PC-3 (cell line): ENCODE measurements around the gene FCRL5.

Experiments
- EZH2 ChIP-seq: fragments of 300-600 bp; sonication (generic); IDR thresholded peaks from one replicate; pipeline ENCODE4 v1.6.1; 2017; ENCODE audit warnings: antibody characterized with exemption, mild to moderate bottlenecking, low read length; ENCODE audit not compliant: unreplicated experiment
- EZH2phosphoT487 ChIP-seq: fragments of 300-600 bp; sonication (generic); IDR thresholded peaks from 2 replicates; pipeline ENCODE4 v1.6.1; 2018; ENCODE audit warnings: mild to moderate bottlenecking, antibody characterized with exemption, low read length, borderline replicate concordance
- TF ChIP-seq, protein P1 (sequence below): fragments of 300-600 bp; sonication (generic); conservative IDR thresholded peaks from 2 replicates; pipeline ENCODE4 v1.5.1; 2017; ENCODE audit warnings: antibody characterized with exemption, low read depth, mild to moderate bottlenecking, low read length

GRCh38 chr1:157469752-157470675 is 82.3 kb downstream of the FCRL5 start:
- TF ChIP-seq, protein P1, sequence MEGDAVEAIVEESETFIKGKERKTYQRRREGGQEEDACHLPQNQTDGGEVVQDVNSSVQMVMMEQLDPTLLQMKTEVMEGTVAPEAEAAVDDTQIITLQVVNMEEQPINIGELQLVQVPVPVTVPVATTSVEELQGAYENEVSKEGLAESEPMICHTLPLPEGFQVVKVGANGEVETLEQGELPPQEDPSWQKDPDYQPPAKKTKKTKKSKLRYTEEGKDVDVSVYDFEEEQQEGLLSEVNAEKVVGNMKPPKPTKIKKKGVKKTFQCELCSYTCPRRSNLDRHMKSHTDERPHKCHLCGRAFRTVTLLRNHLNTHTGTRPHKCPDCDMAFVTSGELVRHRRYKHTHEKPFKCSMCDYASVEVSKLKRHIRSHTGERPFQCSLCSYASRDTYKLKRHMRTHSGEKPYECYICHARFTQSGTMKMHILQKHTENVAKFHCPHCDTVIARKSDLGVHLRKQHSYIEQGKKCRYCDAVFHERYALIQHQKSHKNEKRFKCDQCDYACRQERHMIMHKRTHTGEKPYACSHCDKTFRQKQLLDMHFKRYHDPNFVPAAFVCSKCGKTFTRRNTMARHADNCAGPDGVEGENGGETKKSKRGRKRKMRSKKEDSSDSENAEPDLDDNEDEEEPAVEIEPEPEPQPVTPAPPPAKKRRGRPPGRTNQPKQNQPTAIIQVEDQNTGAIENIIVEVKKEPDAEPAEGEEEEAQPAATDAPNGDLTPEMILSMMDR: no peak
- TF ChIP-seq EZH2 (no peak), EZH2phosphoT487 (no peak)
